ENCODE measurements around the gene TNNI3.

GRCh38 chr19:55175117-55175867, 17.8 kb upstream of the TNNI3 start:
- TF ChIP-seq CTCF (conservative IDR thresholded peaks at IDR 0.05): no peak
- no peak for TF ChIP-seq ZFX (IDR thresholded peaks at IDR 0.05)

All from C4-2B (cell line).